GM12878 (cell line): ENCODE data around the gene RIN1. TPM values are rescaled to one million over a fixed set of nuclear protein-coding genes. Genes with fewer than 3 reads are reported as not detected.

Experiments used
- ATAC-seq: fragments of 200-7000 bp; cut with Tn5 transposase; 3 replicates; pipeline ENCODE4 v1.9.1; 2020; ENCODE audit warnings: mild to moderate bottlenecking, moderate library complexity
- BruUV-seq: library from RNA; stranded (reverse); fragments of 400-500 nt; replicated peaks from 2 replicates; lab custom pipeline; 2021; lab: Mats Ljungman, UMichigan
- CTCF ChIA-PET: fragments of 300-600 bp; sonication (Branson Sonifier 250); formaldehyde crosslinking; extraction: SDS; loops from one replicate; lab custom pipeline; 2021; ENCODE audit warnings: inconsistent platforms; lab: Yijun Ruan, JAX
- POLR2A ChIA-PET: fragments of 350-600 bp; formaldehyde crosslinking; extraction: SDS; loops from one replicate; lab custom pipeline; 2021; ENCODE audit warnings: inconsistent platforms; lab: Charles Lee
- RAD21 ChIA-PET: fragments of 300-600 bp; sonication (Branson Sonifier 250); formaldehyde crosslinking; loops from one replicate; lab custom pipeline; 2023; ENCODE audit warnings: antibody characterized with exemption; ENCODE audit not compliant: unreplicated experiment; lab: Charles Lee
- SMC1A ChIA-PET: fragments of 300-600 bp; sonication (Branson Sonifier 250); formaldehyde crosslinking; loops from one replicate; lab custom pipeline; 2023; ENCODE audit not compliant: unreplicated experiment, uncharacterized antibody; lab: Charles Lee
- DNase-seq: peaks from one replicate; pipeline ENCODE4 v3.0.0-alpha.2; 2011; ENCODE audit warnings: low read depth, low spot score
- FAIRE-seq: peaks from 3 replicates; lab custom pipeline; 2011; peaks lifted over from hg19 to GRCh38; lab: Jason Lieb, UNC
- H2AFZ ChIP-seq: 2 replicates; pipeline ENCODE4 v1.6.0; 2011; ENCODE audit warnings: low read depth, low read length, control low read depth; ENCODE audit not compliant: control insufficient read depth
- H3K27ac ChIP-seq: 2 replicates; pipeline ENCODE4 v1.5.1; 2011; ENCODE audit warnings: control low read depth; ENCODE audit not compliant: control insufficient read depth, insufficient read depth
- H3K27me3 ChIP-seq, 2 experiments: replicated peaks in 1 of 2; 2 replicates each; pipeline versions ENCODE4 v1.6.0 to v1.6.1; 2011; ENCODE audit warnings: low read length in 1 of 2; ENCODE audit not compliant: control insufficient read depth in 2 of 2, insufficient read depth in 2 of 2
- H3K36me3 ChIP-seq, 2 experiments: 2 replicates each; pipeline ENCODE4 v1.5.1; 2011; ENCODE audit warnings: low read length in 1 of 2; ENCODE audit not compliant: control insufficient read depth in 2 of 2, insufficient read depth in 2 of 2
- H3K4me1 ChIP-seq: 2 replicates; pipeline ENCODE4 v1.6.1; 2011; ENCODE audit warnings: mild to moderate bottlenecking, low read length, moderate library complexity, mixed read lengths; ENCODE audit not compliant: control insufficient read depth, insufficient read depth
- H3K4me2 ChIP-seq: 2 replicates; pipeline ENCODE4 v1.6.0; 2011; ENCODE audit warnings: control low read depth; ENCODE audit not compliant: control insufficient read depth, insufficient read depth
- H3K4me3 ChIP-seq: fragments of 200-600 bp; sonication (generic); 2 replicates; pipeline ENCODE4 v1.5.1; 2016
- H3K79me2 ChIP-seq: 2 replicates; pipeline ENCODE4 v1.6.0; 2011; ENCODE audit warnings: low read length; ENCODE audit not compliant: control insufficient read depth, insufficient read depth
- H3K9ac ChIP-seq: 2 replicates; pipeline ENCODE4 v1.8.0; 2011; ENCODE audit warnings: low read length, control low read depth, mixed read lengths; ENCODE audit not compliant: control insufficient read depth, insufficient read depth
- H3K9me3 ChIP-seq: replicated peaks from 3 replicates; pipeline ENCODE4 v1.5.1; 2011; ENCODE audit warnings: mild to moderate bottlenecking, low read length; ENCODE audit not compliant: control insufficient read depth, insufficient read depth
- H4K20me1 ChIP-seq: 2 replicates; pipeline ENCODE4 v1.6.0; 2011; ENCODE audit not compliant: control insufficient read depth, insufficient read depth
- E2F4 ChIP-seq: IDR thresholded peaks from 2 replicates; pipeline ENCODE4 v1.6.1; 2012; ENCODE audit warnings: low read depth, low read length, improper control_type of control experiment
- ELK1 ChIP-seq: IDR thresholded peaks from 2 replicates; pipeline ENCODE4 v1.6.1; 2012; ENCODE audit warnings: low read depth, low read length, improper control_type of control experiment
- MLLT1 ChIP-seq: fragments of 450-650 bp; IDR thresholded peaks from 2 replicates; pipeline ENCODE4 v1.6.1; 2016; ENCODE audit warnings: mild to moderate bottlenecking
- PAX5 ChIP-seq: IDR thresholded peaks from 2 replicates; pipeline ENCODE4 v1.6.1; 2011; ENCODE audit warnings: low read depth, low read length, borderline replicate concordance
- PRDM15 ChIP-seq: fragments of 450-650 bp; formaldehyde crosslinking; IDR thresholded peaks from 2 replicates; pipeline ENCODE4 v1.4.0; 2020; ENCODE audit warnings: mild to moderate bottlenecking, moderate library complexity
- REST ChIP-seq: IDR thresholded peaks from 2 replicates; pipeline ENCODE4 v1.6.1; 2012; ENCODE audit warnings: mild to moderate bottlenecking, low read depth, low read length
- USF1 ChIP-seq: IDR thresholded peaks from 2 replicates; pipeline ENCODE4 v1.6.1; 2011; ENCODE audit warnings: borderline replicate concordance, low read depth, mild to moderate bottlenecking, moderate library complexity, mixed read lengths, low read length; ENCODE audit not compliant: insufficient read depth; ENCODE audit errors: extremely low read length
- WGBS: methylation state at CpG from one replicate; pipeline ENCODE4 v1.1.6; 2016; ENCODE audit warnings: low lambda C conversion rate; ENCODE audit not compliant: insufficient replicate concordance, insufficient coverage; ENCODE audit errors: missing lambda C conversion rate; 5-methylcytosine and 5-hydroxymethylcytosine counted together
- in situ Hi-C: fragments of 300-500 bp; cut with MboI; formaldehyde crosslinking; loops from 9 replicates; pipeline ENCODE4 v1.14.3; 2018; ENCODE audit warnings: mixed read lengths
- intact Hi-C: fragments of 100-400 bp; cut with micrococcal nuclease; formaldehyde crosslinking; loops from one replicate; pipeline ENCODE4 v1.14.2; 2022; ENCODE audit not compliant: unreplicated experiment
- polyA plus RNA-seq, 11 experiments: library from polyadenylated mRNA; depleted of rRNA in 4 of 11; unstranded in 6 of 11; stranded (reverse) in 5 of 11; fragments of >200 nt; fragmentation: Nextera tagmentation in 4 of 11; fragmentation: Illumina TruSeq in 1 of 11; extraction: Ambion mirVana in 4 of 11; extraction: Trizol in 1 of 11; gene quantifications; 1 replicate in 1 of 11; 2 replicates in 10 of 11; pipeline versions ENCODE4 v1.2.1 to v1.2.3, GENCODE V29; 2011 to 2016; ENCODE audit warnings: inconsistent platforms in 2 of 11, missing spikeins in 2 of 11, low read depth in 1 of 11
- total RNA-seq, 4 experiments: library from RNA; depleted of rRNA in 3 of 4; stranded (reverse); fragments of >200 nt in 3 of 4; fragmentation: Illumina TruSeq in 1 of 4; extraction: Trizol in 1 of 4; gene quantifications; 2 replicates each; pipeline versions ENCODE4 v1.2.1 to v1.2.3, GENCODE V29; 2013 to 2021
- TF ChIP-seq, protein P1 (sequence below): IDR thresholded peaks from 2 replicates; pipeline ENCODE4 v1.6.1; 2012; ENCODE audit warnings: low read depth, low read length, improper control_type of control experiment

Gene RIN1
- total and polyA plus RNA-seq, 10 of the 15 experiments (the other 5 are each of a cell fraction or from before 2014, with no cell fraction given): 0.04 to 0.69 (median 0.22) TPM; not detected in 1

- peak; percentile 17 for ATAC-seq
- no peaks in the 10 kb centered on the region for H3K9me3 ChIP-seq
- no TSS peak for BruUV-seq
- POLR2A ChIA-PET: interaction anchor here (0.8 to 3.9 kb wide), 4 partner anchors 10 to 57 kb away, joined by 3 to 19 read pairs (median 12); partner anchors contain the start of genes RIN1 and YIF1A
- H3K27me3 ChIP-seq: no peaks in the 10 kb centered on the region
- H3K36me3 ChIP-seq: peaks cover 0 to 11% of the 10 kb centered on the region in 2 experiments; a peak in 2 of 4 replicates
- no peaks in the 10 kb centered on the region for H4K20me1 ChIP-seq
- peak overlapping the region; percentile 19; the same call in 1 of the 2 replicates for H3K9ac ChIP-seq
- H3K27ac ChIP-seq: peak overlapping the region; percentile 57; the same call in 1 of the 2 replicates
- peaks cover 17% of the 10 kb centered on the region for H3K79me2 ChIP-seq
- no peak for FAIRE-seq
- in situ Hi-C loops (no loop called here), intact Hi-C loops (loop anchor here (2.0 kb wide), 1 partner anchor 32 kb away; no protein-coding TSS in a partner anchor)
- 6% methylated on average over 7 of the region's 7 CpGs for WGBS
- CTCF ChIA-PET: interaction anchor here (0.9 to 7.4 kb wide), 9 partner anchors 9 to 46 kb away, joined by 3 to 44 read pairs (median 4); partner anchors contain the start of genes RIN1 and SLC29A2
- peak overlapping the region; percentile 87 for H3K4me3 ChIP-seq
- peak overlapping the region; percentile 83 for H3K4me2 ChIP-seq
- peak overlapping the region; percentile 79 for H2AFZ ChIP-seq
- RAD21 ChIA-PET: interaction anchor here (1.0 to 2.0 kb wide), 6 partner anchors 9 to 56 kb away, joined by 3 to 10 read pairs (median 4); partner anchors contain the start of genes RIN1, SLC29A2 and YIF1A
- SMC1A ChIA-PET: interaction anchor here (0.6 to 2.3 kb wide), 6 partner anchors 9 to 333 kb away, joined by 3 to 7 read pairs (median 4); partner anchors contain the start of genes MRPL11, RBM4B, RIN1 and SLC29A2
- no peak for DNase-seq
- H3K4me1 ChIP-seq: peaks cover 17% of the 10 kb centered on the region
- TF ChIP-seq REST (no peak), E2F4 (no peak), USF1 (no peak), MLLT1 (peak; percentile 77; the same call in 1 of the 2 replicates), PAX5 (0 out of 2 replicates have a peak, but pooled peaks have one; percentile 2), ELK1 (0 out of 2 replicates have a peak, but pooled peaks have one; percentile 1), PRDM15 (CRISPR knock-in tag) (no peak)
- TF ChIP-seq, protein P1, sequence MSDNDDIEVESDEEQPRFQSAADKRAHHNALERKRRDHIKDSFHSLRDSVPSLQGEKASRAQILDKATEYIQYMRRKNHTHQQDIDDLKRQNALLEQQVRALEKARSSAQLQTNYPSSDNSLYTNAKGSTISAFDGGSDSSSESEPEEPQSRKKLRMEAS: 0 out of 2 replicates have a peak, but pooled peaks have one; percentile 4
Observed at GRCh38 chr11:66345316-66345649, 9.0 kb upstream of the RIN1 start.
